Peyer's patch (tissue), 4 donors: ENCODE measurements around the gene SLC5A7. TPM values are rescaled to one million over a fixed set of nuclear protein-coding genes. Genes with fewer than 3 reads are reported as not detected.

ENCODE experiments used
- DNase-seq, 3 donors: peaks; one replicate each; pipeline ENCODE4 v3.0.0-alpha.2; 2017 to 2019
- H3K27ac ChIP-seq, 4 donors: fragments of 200-600 bp; sonication (generic); one replicate each; pipeline ENCODE4 v1.5.1; 2016 to 2019
- H3K27me3 ChIP-seq, 2 donors: fragments of 200-600 bp; sonication (generic); one replicate each; pipeline ENCODE4 v1.5.1; 2019
- H3K36me3 ChIP-seq, 3 donors: fragments of 200-600 bp; sonication (generic); one replicate each; pipeline ENCODE4 v1.5.1; 2016 to 2019
- H3K4me1 ChIP-seq, 4 donors: fragments of 200-600 bp; sonication (generic); one replicate each; pipeline ENCODE4 v1.5.1; 2016 to 2019
- H3K4me3 ChIP-seq, 4 donors: fragments of 200-600 bp; sonication (generic); 1 replicate in 3 of 4; 2 replicates in 1 of 4; pipeline ENCODE4 v1.5.1; 2016 to 2019; ENCODE audit warnings: mild to moderate bottlenecking in 1 of 4
- H3K9me3 ChIP-seq, 4 donors: fragments of 200-600 bp; sonication (generic); one replicate each; pipeline ENCODE4 v1.5.1; 2016 to 2019; ENCODE audit warnings: mild to moderate bottlenecking in 1 of 4
- POLR2A ChIP-seq, 2 donors: fragments of 450-650 bp; IDR thresholded peaks; one replicate each; pipeline ENCODE4 v1.5.1; 2017; ENCODE audit warnings: antibody characterized with exemption in 2 of 2, mild to moderate bottlenecking in 2 of 2, moderate library complexity in 2 of 2
- total RNA-seq, 4 donors: library from RNA; depleted of rRNA; stranded (reverse); fragments of >200 nt; gene quantifications; one replicate each; pipeline ENCODE4 v1.1.0, GENCODE V29; 2016
- TF ChIP-seq, protein P1 (sequence below), 6 experiments: fragments of 450-650 bp in 4 of 6; fragments of 200-600 bp in 2 of 6; sonication (generic) in 1 of 6; IDR thresholded peaks; one replicate each; pipeline ENCODE4 v1.5.1; 2017 to 2019; ENCODE audit warnings: antibody characterized with exemption in 6 of 6, mild to moderate bottlenecking in 3 of 6, moderate library complexity in 1 of 6

Gene SLC5A7
- total RNA-seq, 4 donors from 2014 or later, result 0.13 TPM; not detected in 3

DNA sequence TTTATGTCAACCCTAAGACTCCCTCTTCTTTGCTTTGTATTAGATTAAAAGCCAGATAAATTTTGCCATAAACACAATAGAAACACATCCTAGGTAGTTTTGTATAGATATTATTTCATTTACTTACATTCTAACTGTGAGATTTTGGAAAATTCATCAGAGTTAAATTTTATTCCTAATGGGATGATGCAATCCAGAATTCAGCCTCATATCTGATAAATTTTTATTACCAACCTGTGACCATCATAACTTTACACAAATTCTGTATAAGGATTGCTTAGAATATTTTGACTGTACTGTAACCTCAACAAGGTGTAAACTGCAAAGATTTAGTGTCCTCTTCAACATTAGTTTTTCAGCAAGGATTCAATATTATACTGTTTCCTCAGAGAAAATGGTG lies 4.4 kb downstream of the SLC5A7 start:
- H3K27me3 ChIP-seq, result peaks cover 0 to 11% of the 10 kb centered on the region in 2 donors
- DNase-seq, result no peak
- H3K36me3 ChIP-seq, result no peaks in the 10 kb centered on the region
- no peak overlapping the region for H3K27ac ChIP-seq
- no peaks in the 10 kb centered on the region for H3K9me3 ChIP-seq
- TF ChIP-seq, protein P1, sequence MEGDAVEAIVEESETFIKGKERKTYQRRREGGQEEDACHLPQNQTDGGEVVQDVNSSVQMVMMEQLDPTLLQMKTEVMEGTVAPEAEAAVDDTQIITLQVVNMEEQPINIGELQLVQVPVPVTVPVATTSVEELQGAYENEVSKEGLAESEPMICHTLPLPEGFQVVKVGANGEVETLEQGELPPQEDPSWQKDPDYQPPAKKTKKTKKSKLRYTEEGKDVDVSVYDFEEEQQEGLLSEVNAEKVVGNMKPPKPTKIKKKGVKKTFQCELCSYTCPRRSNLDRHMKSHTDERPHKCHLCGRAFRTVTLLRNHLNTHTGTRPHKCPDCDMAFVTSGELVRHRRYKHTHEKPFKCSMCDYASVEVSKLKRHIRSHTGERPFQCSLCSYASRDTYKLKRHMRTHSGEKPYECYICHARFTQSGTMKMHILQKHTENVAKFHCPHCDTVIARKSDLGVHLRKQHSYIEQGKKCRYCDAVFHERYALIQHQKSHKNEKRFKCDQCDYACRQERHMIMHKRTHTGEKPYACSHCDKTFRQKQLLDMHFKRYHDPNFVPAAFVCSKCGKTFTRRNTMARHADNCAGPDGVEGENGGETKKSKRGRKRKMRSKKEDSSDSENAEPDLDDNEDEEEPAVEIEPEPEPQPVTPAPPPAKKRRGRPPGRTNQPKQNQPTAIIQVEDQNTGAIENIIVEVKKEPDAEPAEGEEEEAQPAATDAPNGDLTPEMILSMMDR (IDR thresholded peaks at IDR 0.05), result no peak
- no peak for TF ChIP-seq POLR2A (IDR thresholded peaks at IDR 0.05)
- no peaks in the 10 kb centered on the region for H3K4me1 ChIP-seq
- no peak overlapping the region for H3K4me3 ChIP-seq

DNA sequence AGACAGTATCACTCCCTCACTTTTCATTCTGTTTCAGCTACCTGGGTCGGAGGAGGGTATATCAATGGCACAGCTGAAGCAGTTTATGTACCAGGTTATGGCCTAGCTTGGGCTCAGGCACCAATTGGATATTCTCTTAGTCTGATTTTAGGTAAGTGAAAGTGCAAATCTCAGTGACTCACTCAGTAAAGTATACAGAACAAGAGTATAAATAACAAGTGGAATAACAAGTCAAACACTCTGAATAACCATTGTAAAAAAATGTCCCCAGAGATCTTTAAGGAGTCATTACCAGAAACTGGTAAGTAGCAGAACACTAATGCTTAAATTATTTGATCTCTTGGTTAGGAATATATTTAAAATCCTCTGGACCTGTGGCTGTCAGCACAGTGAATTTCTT lies 5.7 kb downstream of the SLC5A7 start:
- Histone ChIP-seq H3K4me1 (no peaks in the 10 kb centered on the region), H3K27me3 (no peaks in the 10 kb centered on the region), H3K27ac (no peak overlapping the region), H3K4me3 (no peak overlapping the region), H3K36me3 (no peaks in the 10 kb centered on the region), H3K9me3 (no peaks in the 10 kb centered on the region)
- no peak for TF ChIP-seq POLR2A (IDR thresholded peaks at IDR 0.05)
- TF ChIP-seq, protein P1 (IDR thresholded peaks at IDR 0.05), result no peak
- no peak for DNase-seq

DNA sequence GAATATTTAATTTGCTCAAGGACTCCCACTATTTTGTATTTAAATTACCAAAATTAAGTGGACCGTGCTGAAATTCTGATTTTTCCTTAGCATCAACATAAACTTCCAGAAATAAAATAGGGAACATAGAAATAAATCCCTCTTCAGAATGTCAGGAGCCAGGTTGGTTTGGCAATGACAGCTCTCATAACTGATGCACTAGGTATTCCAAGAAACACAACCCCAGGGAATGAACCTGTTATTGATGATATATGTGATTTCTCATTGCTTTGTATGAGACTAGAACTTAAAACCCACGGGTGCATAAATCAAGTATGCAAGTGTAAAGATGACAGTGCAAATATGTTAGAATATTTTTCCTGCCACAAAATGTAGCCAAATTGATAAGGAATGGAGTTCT lies 12.8 kb downstream of the SLC5A7 start:
- no peak overlapping the region for H3K27ac ChIP-seq
- TF ChIP-seq, protein P1 (IDR thresholded peaks at IDR 0.05), result no peak
- TF ChIP-seq POLR2A (IDR thresholded peaks at IDR 0.05), result no peak
- H3K4me1 ChIP-seq, result no peaks in the 10 kb centered on the region
- H3K27me3 ChIP-seq, result no peaks in the 10 kb centered on the region
- DNase-seq, result no peak
- H3K4me3 ChIP-seq, result no peak overlapping the region
- no peaks in the 10 kb centered on the region for H3K36me3 ChIP-seq
- no peaks in the 10 kb centered on the region for H3K9me3 ChIP-seq

DNA sequence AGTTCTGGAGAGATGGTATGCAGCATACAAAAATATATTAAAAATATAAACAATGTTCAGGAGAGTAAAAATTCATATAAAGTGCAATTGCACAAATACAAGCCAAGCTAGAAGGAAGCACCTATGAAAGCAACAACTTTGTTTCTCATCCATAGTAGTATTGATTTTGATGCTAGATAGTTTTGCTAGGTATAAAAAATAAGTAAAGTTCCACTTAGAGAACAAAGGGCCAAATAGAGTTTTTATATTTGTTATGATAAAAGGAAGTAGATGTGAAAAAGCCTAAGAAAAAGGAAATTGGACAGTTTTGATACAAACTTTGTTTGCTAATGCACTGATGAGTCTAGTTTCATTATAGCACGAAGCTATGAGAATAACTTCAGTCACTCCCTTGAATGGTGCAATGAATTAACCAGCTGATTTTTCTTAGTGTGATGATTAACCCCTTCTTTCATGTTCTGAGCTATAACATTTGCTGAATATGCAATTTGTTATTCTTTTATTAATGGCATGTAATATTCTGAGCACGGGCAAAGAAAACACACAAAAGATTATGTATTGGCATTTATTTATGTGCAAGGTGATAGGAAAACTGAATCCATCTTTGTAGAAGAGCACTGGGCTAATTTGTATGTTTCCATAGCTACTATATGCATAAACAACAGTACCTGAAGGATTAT lies 24.7 kb downstream of the SLC5A7 start:
- H3K4me1 ChIP-seq, result no peaks in the 10 kb centered on the region
- no peak for DNase-seq
- H3K36me3 ChIP-seq, result no peaks in the 10 kb centered on the region
- no peak for TF ChIP-seq POLR2A (IDR thresholded peaks at IDR 0.05)
- TF ChIP-seq, protein P1 (IDR thresholded peaks at IDR 0.05), result no peak
- H3K9me3 ChIP-seq, result no peaks in the 10 kb centered on the region
- no peak overlapping the region for H3K27ac ChIP-seq
- H3K27me3 ChIP-seq, result no peaks in the 10 kb centered on the region
- no peak overlapping the region for H3K4me3 ChIP-seq

DNA sequence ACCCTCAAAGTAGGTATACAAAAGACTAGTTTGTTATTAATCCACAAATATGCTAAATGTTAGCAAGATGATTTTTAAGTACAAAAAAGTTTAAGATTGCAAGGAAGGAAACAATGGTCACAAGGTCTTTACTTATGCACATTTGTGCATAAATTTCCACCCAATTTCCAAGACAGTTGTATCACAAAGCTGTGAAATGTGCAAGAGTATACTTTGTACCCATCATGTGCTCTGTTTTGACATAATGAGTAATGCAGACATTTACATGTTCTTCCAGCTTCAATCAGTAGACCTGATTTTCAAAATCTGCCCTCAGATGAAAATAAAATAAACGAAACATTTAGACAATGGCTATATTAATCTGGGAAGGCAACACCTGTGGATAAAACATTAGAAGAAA lies 27.0 kb downstream of the SLC5A7 start:
- H3K36me3 ChIP-seq, result no peaks in the 10 kb centered on the region
- TF ChIP-seq, protein P1 (IDR thresholded peaks at IDR 0.05), result no peak
- no peak for DNase-seq

DNA sequence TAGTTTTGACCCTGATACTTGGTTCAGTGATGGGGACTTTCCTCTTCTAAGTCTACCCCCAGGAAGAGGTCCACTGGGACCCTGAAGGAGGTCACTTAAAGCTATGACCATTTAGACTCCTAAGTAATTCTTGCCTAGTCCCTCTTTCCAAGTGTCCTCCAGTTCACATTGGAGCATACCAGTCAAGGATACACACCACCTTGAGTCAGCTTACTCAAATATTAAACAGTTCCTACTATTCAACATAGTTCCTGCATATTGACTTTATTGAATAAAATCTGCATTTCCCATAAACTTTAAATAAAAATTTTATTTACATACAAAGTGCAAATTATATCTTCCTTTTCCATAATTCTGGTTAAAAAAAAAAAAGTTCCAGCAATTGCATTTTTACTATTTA lies 36.3 kb downstream of the SLC5A7 start:
- no peak for DNase-seq
- Histone ChIP-seq H3K36me3 (no peaks in the 10 kb centered on the region), H3K4me1 (no peaks in the 10 kb centered on the region), H3K27me3 (no peaks in the 10 kb centered on the region), H3K27ac (no peak overlapping the region), H3K4me3 (no peak overlapping the region), H3K9me3 (no peaks in the 10 kb centered on the region)
- TF ChIP-seq POLR2A (IDR thresholded peaks at IDR 0.05), result no peak
- TF ChIP-seq, protein P1 (IDR thresholded peaks at IDR 0.05), result no peak

More for the DNA sequence above, 27.0 kb downstream of the SLC5A7 start:
- Histone ChIP-seq H3K27me3 (no peaks in the 10 kb centered on the region), H3K4me1 (no peaks in the 10 kb centered on the region), H3K27ac (no peak overlapping the region), H3K4me3 (no peak overlapping the region), H3K9me3 (no peaks in the 10 kb centered on the region)
